Brain microvascular endothelial cell (primary cell): ENCODE data around the gene PTPN18.
"Not testable (repeated sequence)": the region's sequence is repeated elsewhere in the genome, so short reads cannot be mapped to it uniquely, and the experiment has no call there.

Source experiments
- DNase-seq: peaks from one replicate; pipeline ENCODE4 v3.0.0-alpha.2; 2020
- H3K27ac ChIP-seq: fragments of 250-450 bp; sonication (Bioruptor Pico); 2 replicates; pipeline ENCODE4 v1.5.1; 2020; ENCODE audit warnings: mild to moderate bottlenecking, moderate library complexity
- H3K27me3 ChIP-seq: fragments of 250-450 bp; sonication (Bioruptor Pico); replicated peaks from 2 replicates; pipeline ENCODE4 v1.5.1; 2020; ENCODE audit warnings: mild to moderate bottlenecking
- H3K36me3 ChIP-seq: fragments of 250-450 bp; sonication (Bioruptor Pico); replicated peaks from 2 replicates; pipeline ENCODE4 v1.5.1; 2020; ENCODE audit warnings: mild to moderate bottlenecking
- H3K4me3 ChIP-seq: 2 replicates; pipeline ENCODE4 v1.5.1; 2011; ENCODE audit warnings: low read depth, mild to moderate bottlenecking, control low read depth, low read length, moderate library complexity
- in situ Hi-C: cut with HindIII; loops from 2 replicates; pipeline ENCODE4 v1.10.0; 2017; ENCODE audit warnings: low sequenced_read_pairs, low pct_ligation_motif_present
- TF ChIP-seq, protein P1 (sequence below): IDR thresholded peaks from 2 replicates; pipeline ENCODE4 v1.5.1; 2011; ENCODE audit warnings: low read depth, mild to moderate bottlenecking, moderate library complexity, low read length, control low read depth, inconsistent platforms; ENCODE audit errors: missing control alignments

Gene PTPN18

GRCh38 chr2:130390460-130391057 lies 34.7 kb downstream of the PTPN18 start:
- no peak for DNase-seq
- TF ChIP-seq, protein P1, sequence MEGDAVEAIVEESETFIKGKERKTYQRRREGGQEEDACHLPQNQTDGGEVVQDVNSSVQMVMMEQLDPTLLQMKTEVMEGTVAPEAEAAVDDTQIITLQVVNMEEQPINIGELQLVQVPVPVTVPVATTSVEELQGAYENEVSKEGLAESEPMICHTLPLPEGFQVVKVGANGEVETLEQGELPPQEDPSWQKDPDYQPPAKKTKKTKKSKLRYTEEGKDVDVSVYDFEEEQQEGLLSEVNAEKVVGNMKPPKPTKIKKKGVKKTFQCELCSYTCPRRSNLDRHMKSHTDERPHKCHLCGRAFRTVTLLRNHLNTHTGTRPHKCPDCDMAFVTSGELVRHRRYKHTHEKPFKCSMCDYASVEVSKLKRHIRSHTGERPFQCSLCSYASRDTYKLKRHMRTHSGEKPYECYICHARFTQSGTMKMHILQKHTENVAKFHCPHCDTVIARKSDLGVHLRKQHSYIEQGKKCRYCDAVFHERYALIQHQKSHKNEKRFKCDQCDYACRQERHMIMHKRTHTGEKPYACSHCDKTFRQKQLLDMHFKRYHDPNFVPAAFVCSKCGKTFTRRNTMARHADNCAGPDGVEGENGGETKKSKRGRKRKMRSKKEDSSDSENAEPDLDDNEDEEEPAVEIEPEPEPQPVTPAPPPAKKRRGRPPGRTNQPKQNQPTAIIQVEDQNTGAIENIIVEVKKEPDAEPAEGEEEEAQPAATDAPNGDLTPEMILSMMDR = no peak
- H3K27me3 ChIP-seq = no peaks in the 10 kb centered on the region
- no peak overlapping the region for H3K27ac ChIP-seq
- in situ Hi-C loops = no loop called here
- peak overlapping the region; percentile 74 for H3K4me3 ChIP-seq
- H3K36me3 ChIP-seq = no peaks in the 10 kb centered on the region

GRCh38 chr2:130391058-130391871 lies 35.4 kb downstream of the PTPN18 start:
- Histone ChIP-seq H3K27me3 (no peaks in the 10 kb centered on the region), H3K27ac (peak overlapping the region; percentile 49), H3K36me3 (no peaks in the 10 kb centered on the region), H3K4me3 (peak overlapping the region; percentile 74)
- in situ Hi-C loops = no loop called here
- TF ChIP-seq, protein P1 = no peak
- DNase-seq = peak; percentile 57

GRCh38 chr2:130391872-130392670 lies 36.2 kb downstream of the PTPN18 start:
- Histone ChIP-seq H3K27me3 (no peaks in the 10 kb centered on the region), H3K36me3 (no peaks in the 10 kb centered on the region), H3K4me3 (peak overlapping the region; percentile 74), H3K27ac (no peak overlapping the region)
- no peak for DNase-seq
- TF ChIP-seq, protein P1 = peak; percentile 34
- in situ Hi-C loops = no loop called here

GRCh38 chr2:130393318-130393910 lies 37.6 kb downstream of the PTPN18 start:
- no peaks in the 10 kb centered on the region for H3K36me3 ChIP-seq
- H3K4me3 ChIP-seq = no peak overlapping the region
- no peaks in the 10 kb centered on the region for H3K27me3 ChIP-seq
- TF ChIP-seq, protein P1 = no peak
- DNase-seq = no peak
- H3K27ac ChIP-seq = no peak overlapping the region
- in situ Hi-C loops = no loop called here

DNA sequence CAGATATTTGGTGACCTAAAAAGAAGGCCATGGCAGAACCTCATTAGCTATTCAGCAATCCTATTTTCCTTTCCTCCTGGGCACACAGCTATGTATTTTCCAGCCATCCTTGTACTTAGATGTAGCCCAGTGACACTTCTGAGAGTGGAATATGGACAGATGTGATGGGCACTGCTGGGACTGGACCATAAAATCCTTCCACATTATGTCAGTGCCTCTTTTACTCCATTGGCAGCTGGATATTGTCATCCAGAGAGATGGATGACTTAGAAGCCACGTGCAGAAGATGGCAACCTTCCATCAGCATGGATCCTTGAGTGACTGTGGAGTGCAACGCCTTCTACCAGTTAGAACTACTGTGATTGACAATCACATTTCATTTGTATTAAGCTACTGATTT lies 50.4 kb downstream of the PTPN18 start:
- H3K36me3 ChIP-seq, in situ Hi-C loops, H3K4me3 ChIP-seq, DNase-seq, H3K27me3 ChIP-seq, H3K27ac ChIP-seq: not testable (repeated sequence)

DNA sequence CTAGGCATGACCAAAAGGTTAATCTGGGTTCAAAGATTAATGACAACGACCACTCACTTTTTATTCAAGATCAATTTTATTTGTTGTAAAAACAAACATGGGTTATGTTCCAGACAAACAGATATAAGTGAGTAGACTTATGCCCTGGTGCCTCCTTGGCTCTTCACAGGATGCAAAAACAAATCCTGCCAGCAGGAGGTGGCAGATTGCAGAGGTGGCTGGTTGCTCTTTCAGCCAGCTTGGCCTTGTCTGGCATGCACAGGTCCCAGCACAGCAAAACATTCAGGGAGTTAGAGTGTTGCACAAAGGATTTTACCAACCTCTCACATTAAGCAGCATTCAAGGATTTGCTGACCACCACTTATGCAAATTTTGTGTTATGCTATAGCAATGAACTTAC lies 60.8 kb downstream of the PTPN18 start:
- H3K27me3 ChIP-seq, H3K4me3 ChIP-seq, H3K27ac ChIP-seq, in situ Hi-C loops, DNase-seq, H3K36me3 ChIP-seq: not testable (repeated sequence)

- H3K4me3 ChIP-seq, H3K27ac ChIP-seq, H3K36me3 ChIP-seq, H3K27me3 ChIP-seq, in situ Hi-C loops, DNase-seq: not testable (repeated sequence)
These were observed 63.0 kb downstream of the PTPN18 start for GRCh38 chr2:130418845-130419244.
